HL-60 (cell line): ENCODE results near the gene ORAI3.
A peak's percentile ranks its signal among the peaks of the same experiment; 100 is the strongest.

Experiments
- DNase-seq, 2 experiments: peaks; one replicate each; pipeline ENCODE4 v3.0.0-alpha.2; 2010 to 2020; ENCODE audit warnings: low read depth in 1 of 2, low spot score in 1 of 2
- H3K27ac ChIP-seq: fragments of 250-450 bp; sonication (Bioruptor Pico); replicated peaks from 2 replicates; pipeline ENCODE4 v1.5.1; 2020; ENCODE audit warnings: mild to moderate bottlenecking, moderate library complexity
- H3K27me3 ChIP-seq: fragments of 250-450 bp; sonication (Bioruptor Pico); 2 replicates; pipeline ENCODE4 v1.5.1; 2021; ENCODE audit warnings: mild to moderate bottlenecking, moderate library complexity; ENCODE audit not compliant: insufficient read depth, poor library complexity, severe bottlenecking
- H3K4me3 ChIP-seq: replicated peaks from 2 replicates; pipeline ENCODE4 v1.5.1; 2011; ENCODE audit warnings: mild to moderate bottlenecking, control low read depth, low read length; ENCODE audit not compliant: insufficient read depth
- GABPA ChIP-seq: IDR thresholded peaks from 2 replicates; pipeline ENCODE4 v1.6.1; 2012; ENCODE audit warnings: low read depth
- POLR2AphosphoS5 ChIP-seq: IDR thresholded peaks from 2 replicates; pipeline ENCODE4 v1.6.1; 2012; ENCODE audit warnings: low read depth
- SPI1 ChIP-seq: IDR thresholded peaks from 2 replicates; pipeline ENCODE4 v1.6.1; 2012; ENCODE audit warnings: low read depth, mild to moderate bottlenecking, borderline replicate concordance
- TF ChIP-seq, protein P1 (sequence below): IDR thresholded peaks from one replicate; pipeline ENCODE4 v1.5.1; 2011; ENCODE audit warnings: low read length, control low read depth, inconsistent platforms; ENCODE audit not compliant: insufficient read depth
- TF ChIP-seq, protein P2 (sequence below): IDR thresholded peaks from 2 replicates; pipeline ENCODE4 v1.6.1; 2012; ENCODE audit warnings: low read depth; ENCODE audit not compliant: insufficient replicate concordance

ORAI3 gene

GRCh38 chr16:30951750-30952149, 2.9 kb downstream of the ORAI3 start:
- H3K27me3 ChIP-seq: no peaks in the 10 kb centered on the region
- H3K4me3 ChIP-seq: no peak overlapping the region
- TF ChIP-seq POLR2AphosphoS5: no peak
- TF ChIP-seq GABPA: no peak
- TF ChIP-seq SPI1: no peak
- TF ChIP-seq, protein P1, sequence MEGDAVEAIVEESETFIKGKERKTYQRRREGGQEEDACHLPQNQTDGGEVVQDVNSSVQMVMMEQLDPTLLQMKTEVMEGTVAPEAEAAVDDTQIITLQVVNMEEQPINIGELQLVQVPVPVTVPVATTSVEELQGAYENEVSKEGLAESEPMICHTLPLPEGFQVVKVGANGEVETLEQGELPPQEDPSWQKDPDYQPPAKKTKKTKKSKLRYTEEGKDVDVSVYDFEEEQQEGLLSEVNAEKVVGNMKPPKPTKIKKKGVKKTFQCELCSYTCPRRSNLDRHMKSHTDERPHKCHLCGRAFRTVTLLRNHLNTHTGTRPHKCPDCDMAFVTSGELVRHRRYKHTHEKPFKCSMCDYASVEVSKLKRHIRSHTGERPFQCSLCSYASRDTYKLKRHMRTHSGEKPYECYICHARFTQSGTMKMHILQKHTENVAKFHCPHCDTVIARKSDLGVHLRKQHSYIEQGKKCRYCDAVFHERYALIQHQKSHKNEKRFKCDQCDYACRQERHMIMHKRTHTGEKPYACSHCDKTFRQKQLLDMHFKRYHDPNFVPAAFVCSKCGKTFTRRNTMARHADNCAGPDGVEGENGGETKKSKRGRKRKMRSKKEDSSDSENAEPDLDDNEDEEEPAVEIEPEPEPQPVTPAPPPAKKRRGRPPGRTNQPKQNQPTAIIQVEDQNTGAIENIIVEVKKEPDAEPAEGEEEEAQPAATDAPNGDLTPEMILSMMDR: no peak
- TF ChIP-seq, protein P2, sequence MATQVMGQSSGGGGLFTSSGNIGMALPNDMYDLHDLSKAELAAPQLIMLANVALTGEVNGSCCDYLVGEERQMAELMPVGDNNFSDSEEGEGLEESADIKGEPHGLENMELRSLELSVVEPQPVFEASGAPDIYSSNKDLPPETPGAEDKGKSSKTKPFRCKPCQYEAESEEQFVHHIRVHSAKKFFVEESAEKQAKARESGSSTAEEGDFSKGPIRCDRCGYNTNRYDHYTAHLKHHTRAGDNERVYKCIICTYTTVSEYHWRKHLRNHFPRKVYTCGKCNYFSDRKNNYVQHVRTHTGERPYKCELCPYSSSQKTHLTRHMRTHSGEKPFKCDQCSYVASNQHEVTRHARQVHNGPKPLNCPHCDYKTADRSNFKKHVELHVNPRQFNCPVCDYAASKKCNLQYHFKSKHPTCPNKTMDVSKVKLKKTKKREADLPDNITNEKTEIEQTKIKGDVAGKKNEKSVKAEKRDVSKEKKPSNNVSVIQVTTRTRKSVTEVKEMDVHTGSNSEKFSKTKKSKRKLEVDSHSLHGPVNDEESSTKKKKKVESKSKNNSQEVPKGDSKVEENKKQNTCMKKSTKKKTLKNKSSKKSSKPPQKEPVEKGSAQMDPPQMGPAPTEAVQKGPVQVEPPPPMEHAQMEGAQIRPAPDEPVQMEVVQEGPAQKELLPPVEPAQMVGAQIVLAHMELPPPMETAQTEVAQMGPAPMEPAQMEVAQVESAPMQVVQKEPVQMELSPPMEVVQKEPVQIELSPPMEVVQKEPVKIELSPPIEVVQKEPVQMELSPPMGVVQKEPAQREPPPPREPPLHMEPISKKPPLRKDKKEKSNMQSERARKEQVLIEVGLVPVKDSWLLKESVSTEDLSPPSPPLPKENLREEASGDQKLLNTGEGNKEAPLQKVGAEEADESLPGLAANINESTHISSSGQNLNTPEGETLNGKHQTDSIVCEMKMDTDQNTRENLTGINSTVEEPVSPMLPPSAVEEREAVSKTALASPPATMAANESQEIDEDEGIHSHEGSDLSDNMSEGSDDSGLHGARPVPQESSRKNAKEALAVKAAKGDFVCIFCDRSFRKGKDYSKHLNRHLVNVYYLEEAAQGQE: no peak
- H3K27ac ChIP-seq: no peak overlapping the region
- DNase-seq: no peak

DNA sequence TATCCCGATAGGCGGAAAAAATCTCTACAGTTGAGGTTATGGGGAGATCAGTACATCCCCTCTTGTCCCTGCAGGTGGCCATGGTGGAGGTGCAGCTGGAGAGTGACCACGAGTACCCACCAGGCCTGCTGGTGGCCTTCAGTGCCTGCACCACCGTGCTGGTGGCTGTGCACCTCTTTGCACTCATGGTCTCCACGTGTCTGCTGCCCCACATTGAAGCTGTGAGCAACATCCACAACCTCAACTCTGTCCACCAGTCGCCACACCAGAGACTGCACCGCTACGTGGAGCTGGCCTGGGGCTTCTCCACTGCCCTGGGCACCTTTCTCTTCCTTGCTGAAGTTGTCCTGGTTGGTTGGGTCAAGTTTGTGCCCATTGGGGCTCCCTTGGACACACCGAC, 4.2 kb downstream of the ORAI3 start:
- Histone ChIP-seq H3K27me3 (no peaks in the 10 kb centered on the region), H3K27ac (peak overlapping the region; percentile 17; the same call in 1 of the 2 replicates), H3K4me3 (no peak overlapping the region)
- TF ChIP-seq GABPA (no peak), SPI1 (no peak), POLR2AphosphoS5 (no peak)
- TF ChIP-seq, protein P1: no peak
- TF ChIP-seq, protein P2: no peak
- DNase-seq: no peak

DNA sequence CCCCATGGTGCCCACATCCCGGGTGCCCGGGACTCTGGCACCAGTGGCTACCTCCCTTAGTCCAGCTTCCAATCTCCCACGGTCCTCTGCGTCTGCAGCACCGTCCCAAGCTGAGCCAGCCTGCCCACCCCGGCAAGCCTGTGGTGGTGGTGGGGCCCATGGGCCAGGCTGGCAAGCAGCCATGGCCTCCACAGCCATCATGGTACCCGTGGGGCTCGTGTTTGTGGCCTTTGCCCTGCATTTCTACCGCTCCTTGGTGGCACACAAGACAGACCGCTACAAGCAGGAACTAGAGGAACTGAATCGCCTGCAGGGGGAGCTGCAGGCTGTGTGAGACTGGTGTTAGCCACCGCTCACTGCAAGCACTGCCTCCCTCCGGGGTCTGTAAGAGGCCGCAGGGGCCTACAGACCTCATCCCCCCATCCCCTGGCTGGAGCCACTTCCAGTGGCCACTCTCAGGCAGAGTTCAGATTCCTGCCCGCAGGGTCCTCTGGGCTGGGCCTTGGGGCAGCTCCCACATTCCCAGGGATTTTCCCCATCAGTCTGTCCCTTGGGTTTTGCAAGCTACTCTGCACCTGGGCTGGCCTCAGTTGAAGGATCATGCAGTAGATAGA, 4.8 kb downstream of the ORAI3 start:
- Histone ChIP-seq H3K4me3 (no peak overlapping the region), H3K27ac (peak overlapping the region; percentile 17; the same call in 1 of the 2 replicates), H3K27me3 (no peaks in the 10 kb centered on the region)
- peak in 1 of 2 experiments; percentile 84 for DNase-seq
- TF ChIP-seq POLR2AphosphoS5: no peak; the same call in 1 of the 2 replicates
- TF ChIP-seq, protein P2: no peak
- TF ChIP-seq, protein P1: peak; percentile 85
- no peak for TF ChIP-seq SPI1
- no peak for TF ChIP-seq GABPA
